Right atrium auricular region (tissue), 2 donors: ENCODE results near the gene FNDC11. TPM values are rescaled to one million over a fixed set of nuclear protein-coding genes. Genes with fewer than 3 reads are reported as not detected.

Source experiments
- DNase-seq: peaks from one replicate; pipeline ENCODE4 v3.0.0-alpha.2; 2019; ENCODE audit warnings: low spot score
- H3K27ac ChIP-seq, 2 donors: fragments of 200-600 bp; sonication (generic); 1 replicate in 1 of 2; 2 replicates in 1 of 2; pipeline ENCODE4 v1.5.1; 2016 to 2019
- H3K27me3 ChIP-seq, 2 donors: fragments of 200-600 bp; sonication (generic); one replicate each; pipeline versions ENCODE4 v1.5.1 to v1.6.0; 2017 to 2019
- H3K36me3 ChIP-seq: fragments of 200-600 bp; sonication (generic); one replicate; pipeline ENCODE4 v1.5.1; 2016
- H3K4me1 ChIP-seq, 2 donors: fragments of 200-600 bp; sonication (generic); one replicate each; pipeline versions ENCODE4 v1.5.1 to v1.6.0; 2017 to 2019
- H3K4me3 ChIP-seq, 2 donors: fragments of 200-600 bp; sonication (generic); 1 replicate in 1 of 2; 2 replicates in 1 of 2; pipeline ENCODE4 v1.5.1; 2017 to 2019; ENCODE audit warnings: mild to moderate bottlenecking in 1 of 2, moderate library complexity in 1 of 2
- H3K9me3 ChIP-seq, 2 donors: fragments of 200-600 bp; sonication (generic); one replicate each; pipeline ENCODE4 v1.5.1; 2019
- CTCF ChIP-seq, 2 donors: fragments of 200-600 bp; sonication (generic); IDR thresholded peaks; one replicate each; pipeline ENCODE4 v1.5.1; 2019; ENCODE audit warnings: antibody characterized with exemption in 2 of 2
- total RNA-seq, 2 donors: library from RNA; depleted of rRNA; stranded (reverse); fragments of >200 nt; gene quantifications; one replicate each; pipeline ENCODE4 v1.1.0, GENCODE V29; 2016

FNDC11 gene
- total RNA-seq, 2 donors from 2014 or later = not detected

GRCh38 chr20:63529180-63529860, 24.6 kb upstream of the FNDC11 start:
- no peaks in the 10 kb centered on the region for H3K36me3 ChIP-seq
- TF ChIP-seq CTCF (IDR thresholded peaks at IDR 0.05) = no peak
- H3K4me1 ChIP-seq = no peaks in the 10 kb centered on the region
- no peak for DNase-seq
- H3K27me3 ChIP-seq = no peaks in the 10 kb centered on the region
- H3K27ac ChIP-seq = no peak overlapping the region
- H3K9me3 ChIP-seq = no peaks in the 10 kb centered on the region
- no peak overlapping the region for H3K4me3 ChIP-seq

- H3K4me3 ChIP-seq = no peak overlapping the region
- DNase-seq = no peak
- no peak for TF ChIP-seq CTCF (IDR thresholded peaks at IDR 0.05)
Measured at GRCh38 chr20:63529861-63530787, 23.8 kb upstream of the FNDC11 start.

GRCh38 chr20:63530788-63531160, 23.2 kb upstream of the FNDC11 start:
- Histone ChIP-seq H3K9me3 (no peaks in the 10 kb centered on the region), H3K4me1 (no peaks in the 10 kb centered on the region), H3K4me3 (no peak overlapping the region), H3K27me3 (no peaks in the 10 kb centered on the region), H3K36me3 (no peaks in the 10 kb centered on the region), H3K27ac (no peak overlapping the region)
- DNase-seq = no peak
- TF ChIP-seq CTCF (IDR thresholded peaks at IDR 0.05) = no peak

More at GRCh38 chr20:63529861-63530787, 23.8 kb upstream of the FNDC11 start:
- no peaks in the 10 kb centered on the region for H3K36me3 ChIP-seq
- no peaks in the 10 kb centered on the region for H3K27me3 ChIP-seq
- H3K4me1 ChIP-seq = no peaks in the 10 kb centered on the region
- H3K9me3 ChIP-seq = no peaks in the 10 kb centered on the region
- no peak overlapping the region for H3K27ac ChIP-seq

- TF ChIP-seq CTCF (IDR thresholded peaks at IDR 0.05) = no peak
- no peaks in the 10 kb centered on the region for H3K9me3 ChIP-seq
- no peaks in the 10 kb centered on the region for H3K36me3 ChIP-seq
- H3K27me3 ChIP-seq = no peaks in the 10 kb centered on the region
- no peak overlapping the region for H3K4me3 ChIP-seq
- no peaks in the 10 kb centered on the region for H3K4me1 ChIP-seq
- no peak overlapping the region for H3K27ac ChIP-seq
- no peak for DNase-seq
Measured at GRCh38 chr20:63531686-63532448, 22.1 kb upstream of the FNDC11 start.

GRCh38 chr20:63532449-63532971, 21.4 kb upstream of the FNDC11 start:
- Histone ChIP-seq H3K36me3 (no peaks in the 10 kb centered on the region), H3K27me3 (no peaks in the 10 kb centered on the region), H3K4me3 (no peak overlapping the region), H3K9me3 (no peaks in the 10 kb centered on the region), H3K4me1 (peaks cover 0 to 4% of the 10 kb centered on the region in 2 donors), H3K27ac (no peak overlapping the region)
- no peak for DNase-seq
- no peak for TF ChIP-seq CTCF (IDR thresholded peaks at IDR 0.05)
